Measurements from ENCODE around the gene KLHL2. TPM values are rescaled to one million over a fixed set of nuclear protein-coding genes. Genes with fewer than 3 reads are reported as not detected.

Gene KLHL2
- total and polyA plus RNA-seq, 9 of the 15 experiments (the other 6 are each of a cell fraction or from before 2014, with no cell fraction given): 2.5 to 11.3 (median 6.1) TPM

GRCh38 chr4:165359506-165359905, 152.1 kb downstream of the KLHL2 start:
- Histone ChIP-seq H3K79me2 (ENCODE audit: control insufficient read depth, insufficient read depth, low read length) (no peaks in the 10 kb centered on the region), H3K27me3 (ENCODE audit: control insufficient read depth in 2 of 2, insufficient read depth in 2 of 2, low read length in 2 of 2) (peaks cover 5 to 6% of the 10 kb centered on the region in 2 experiments; a peak in 2 of 5 replicates), H3K27ac (ENCODE audit: extremely low read depth, low read depth, low read length) (no peak overlapping the region), H3K9ac (ENCODE audit: insufficient read depth in 1 of 2, low read depth in 2 of 2, low read length in 2 of 2) (no peak overlapping the region), H3K36me3 (ENCODE audit: control insufficient read depth, insufficient read depth, low read length) (no peaks in the 10 kb centered on the region), H3K9me1 (ENCODE audit: control insufficient read depth, insufficient read depth, low read length) (no peaks in the 10 kb centered on the region), H4K20me1 (replicated peaks; ENCODE audit: control insufficient read depth, insufficient read depth, low read length) (no peaks in the 10 kb centered on the region), H3K9me3 (replicated peaks; ENCODE audit: control insufficient read depth, insufficient read depth, low read depth, low read length) (no peaks in the 10 kb centered on the region), H3K4me3 (no peak overlapping the region), H3K4me2 (ENCODE audit: insufficient read depth, low read length) (no peak overlapping the region), H3K4me1 (replicated peaks in 1 of 2; ENCODE audit: control insufficient read depth in 2 of 2, insufficient read depth in 2 of 2, low read length in 2 of 2) (no peaks in the 10 kb centered on the region), H2AFZ (ENCODE audit: low read depth, low read length) (no peak overlapping the region)
- intact Hi-C loops (cut with micrococcal nuclease): no loop called here
- peak; percentile 45; the same call in 1 of the 2 replicates for TF ChIP-seq FOSL1 (tag; conservative IDR thresholded peaks at IDR 0.05)
- 0 out of 2 replicates have a peak, but pooled peaks have one; percentile 11 for TF ChIP-seq GABPA (tag; conservative IDR thresholded peaks at IDR 0.05; ENCODE audit: low read depth)
- no peak for TF ChIP-seq SREBF1 (IDR thresholded peaks at IDR 0.05; ENCODE audit: borderline replicate concordance, low read depth, low read length)
- 0 out of 2 replicates have a peak, but pooled peaks have one; percentile 9 for TF ChIP-seq ATF3 (IDR thresholded peaks at IDR 0.05)
- TF ChIP-seq ATF3 (CRISPR knock-in tag; conservative IDR thresholded peaks at IDR 0.05): no peak
- in situ Hi-C loops (cut with MboI): no loop called here
- FAIRE-seq (no peak), ATAC-seq (no peak), DNase-seq (ENCODE audit: extremely low read depth in 1 of 4, low spot score in 3 of 4) (no peak)
- BruUV-seq (replicated peaks): no TSS peak
- ChIA-PET CTCF (ENCODE audit: low intra/inter-chr PET ratio) (no interaction called here), POLR2A (interaction anchor here (0.6 to 1.3 kb wide), 3 partner anchors 10 to 29 kb away, joined by 3 read pairs; no protein-coding TSS in a partner anchor)
- 17% methylated on average over 2 of the region's 2 CpGs for WGBS (ENCODE audit: insufficient coverage, low coverage, missing lambda C conversion rate)
